ENCODE data around the gene CDH24. TPM values are rescaled to one million over a fixed set of nuclear protein-coding genes. Genes with fewer than 3 reads are reported as not detected.
A peak's percentile ranks its signal among the peaks of the same experiment; 100 is the strongest.

CDH24 gene
- total and polyA plus RNA-seq, 2 of the 13 experiments (the other 11 are each of a cell fraction or from before 2014, with no cell fraction given) = 0.69 to 0.99 TPM

DNA sequence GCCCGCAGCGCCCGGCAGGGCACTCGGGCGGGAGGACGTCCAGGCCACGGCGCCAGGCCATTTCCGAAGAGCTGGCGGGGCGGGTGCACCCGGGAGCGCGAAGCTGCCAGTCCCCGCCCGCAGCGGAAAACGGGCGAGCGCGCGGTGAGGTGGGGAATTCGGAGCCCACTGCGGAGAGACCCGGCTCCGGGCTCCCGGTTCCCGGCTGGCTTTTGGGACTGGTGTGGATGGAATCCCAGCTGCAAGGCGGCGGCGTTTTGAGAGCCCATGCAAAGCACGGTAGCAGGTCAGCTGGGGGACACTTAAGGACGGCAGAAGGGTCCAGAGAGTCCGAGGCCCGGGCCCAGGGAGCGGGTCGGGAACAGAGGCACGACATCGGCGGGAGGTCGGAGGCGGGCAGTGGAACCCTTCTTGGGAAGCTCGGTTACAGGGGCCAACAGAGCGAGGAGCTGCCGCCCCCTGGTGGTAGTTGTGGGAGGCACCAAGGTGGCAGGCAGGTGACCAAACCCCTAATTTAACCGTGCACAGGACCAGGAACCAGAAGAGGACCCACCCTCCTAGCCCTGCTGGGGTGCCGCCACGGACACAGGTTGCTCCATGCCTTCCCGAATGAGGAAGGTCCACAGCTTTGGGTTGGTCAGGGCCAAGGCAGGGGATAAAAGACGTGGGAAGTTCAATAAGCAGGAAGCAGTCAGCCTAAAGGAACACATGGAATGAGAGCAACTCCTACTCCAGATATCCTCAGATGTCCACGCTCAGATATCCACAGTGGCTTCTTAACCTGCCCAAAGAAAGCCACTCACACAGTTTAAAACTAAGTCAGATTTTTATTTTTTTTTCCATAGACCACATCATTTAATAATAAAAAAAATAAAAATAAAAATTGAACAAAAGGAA, 685 bp upstream of the CDH24 start (continued):
- no peak for TF ChIP-seq ZUFSP (CRISPR knock-in tag; IDR thresholded peaks at IDR 0.05; ENCODE audit: borderline replicate concordance)
- peak; percentile 45; the same call in 1 of the 2 replicates for TF ChIP-seq BRF2 (CRISPR knock-in tag; IDR thresholded peaks at IDR 0.05)
- no peak for TF ChIP-seq SRSF9 (IDR thresholded peaks at IDR 0.05; ENCODE audit: borderline replicate concordance, insufficient read depth, low read depth, low read length, poor library complexity, severe bottlenecking)
- TF ChIP-seq, protein P1, sequence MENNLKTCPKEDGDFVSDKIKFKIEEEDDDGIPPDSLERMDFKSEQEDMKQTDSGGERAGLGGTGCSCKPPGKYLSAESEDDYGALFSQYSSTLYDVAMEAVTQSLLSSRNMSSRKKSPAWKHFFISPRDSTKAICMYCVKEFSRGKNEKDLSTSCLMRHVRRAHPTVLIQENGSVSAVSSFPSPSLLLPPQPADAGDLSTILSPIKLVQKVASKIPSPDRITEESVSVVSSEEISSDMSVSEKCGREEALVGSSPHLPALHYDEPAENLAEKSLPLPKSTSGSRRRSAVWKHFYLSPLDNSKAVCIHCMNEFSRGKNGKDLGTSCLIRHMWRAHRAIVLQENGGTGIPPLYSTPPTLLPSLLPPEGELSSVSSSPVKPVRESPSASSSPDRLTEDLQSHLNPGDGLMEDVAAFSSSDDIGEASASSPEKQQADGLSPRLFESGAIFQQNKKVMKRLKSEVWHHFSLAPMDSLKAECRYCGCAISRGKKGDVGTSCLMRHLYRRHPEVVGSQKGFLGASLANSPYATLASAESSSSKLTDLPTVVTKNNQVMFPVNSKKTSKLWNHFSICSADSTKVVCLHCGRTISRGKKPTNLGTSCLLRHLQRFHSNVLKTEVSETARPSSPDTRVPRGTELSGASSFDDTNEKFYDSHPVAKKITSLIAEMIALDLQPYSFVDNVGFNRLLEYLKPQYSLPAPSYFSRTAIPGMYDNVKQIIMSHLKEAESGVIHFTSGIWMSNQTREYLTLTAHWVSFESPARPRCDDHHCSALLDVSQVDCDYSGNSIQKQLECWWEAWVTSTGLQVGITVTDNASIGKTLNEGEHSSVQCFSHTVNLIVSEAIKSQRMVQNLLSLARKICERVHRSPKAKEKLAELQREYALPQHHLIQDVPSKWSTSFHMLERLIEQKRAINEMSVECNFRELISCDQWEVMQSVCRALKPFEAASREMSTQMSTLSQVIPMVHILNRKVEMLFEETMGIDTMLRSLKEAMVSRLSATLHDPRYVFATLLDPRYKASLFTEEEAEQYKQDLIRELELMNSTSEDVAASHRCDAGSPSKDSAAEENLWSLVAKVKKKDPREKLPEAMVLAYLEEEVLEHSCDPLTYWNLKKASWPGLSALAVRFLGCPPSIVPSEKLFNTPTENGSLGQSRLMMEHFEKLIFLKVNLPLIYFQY (CRISPR knock-in tag; IDR thresholded peaks at IDR 0.05; ENCODE audit: borderline replicate concordance) = peak; percentile 91
- peak; percentile 96 for TF ChIP-seq ZNF619 (CRISPR knock-in tag; IDR thresholded peaks at IDR 0.05)
- peak; percentile 83 for TF ChIP-seq ZNF205 (CRISPR knock-in tag; IDR thresholded peaks at IDR 0.05)
- peak; percentile 99 for TF ChIP-seq ZNF550 (CRISPR knock-in tag; IDR thresholded peaks at IDR 0.05; ENCODE audit: borderline replicate concordance)
- TF ChIP-seq ZSCAN31 (CRISPR knock-in tag; IDR thresholded peaks at IDR 0.05; ENCODE audit: low read depth) = peak; percentile 90
- peak; percentile 77; the same call in 1 of the 2 replicates for TF ChIP-seq SNAI1 (CRISPR knock-in tag; IDR thresholded peaks at IDR 0.05; ENCODE audit: borderline replicate concordance)
- TF ChIP-seq BORCS8-MEF2B (CRISPR knock-in tag; IDR thresholded peaks at IDR 0.05) = peak; percentile 87
- no peak; the same call in 1 of the 2 replicates for TF ChIP-seq KLF13 (CRISPR knock-in tag; IDR thresholded peaks at IDR 0.05)
- no peak for TF ChIP-seq IRF1 (CRISPR knock-in tag; IDR thresholded peaks at IDR 0.05; ENCODE audit: low read depth)
- peak; percentile 100 for TF ChIP-seq CTCF (CRISPR knock-in tag; IDR thresholded peaks at IDR 0.05)
- TF ChIP-seq ZNF644 (CRISPR knock-in tag; IDR thresholded peaks at IDR 0.05; ENCODE audit: low read depth) = 0 out of 2 replicates have a peak, but pooled peaks have one; percentile 9
- peak; percentile 32; the same call in 1 of the 2 replicates for TF ChIP-seq KDM5A (IDR thresholded peaks at IDR 0.05; ENCODE audit: borderline replicate concordance, low read length)
- 0 out of 2 replicates have a peak, but pooled peaks have one; percentile 50 for TF ChIP-seq ZIK1 (CRISPR knock-in tag; IDR thresholded peaks at IDR 0.05; ENCODE audit: borderline replicate concordance, low read depth)
- TF ChIP-seq MED13 (CRISPR knock-in tag; IDR thresholded peaks at IDR 0.05) = peak; percentile 65; the same call in 1 of the 2 replicates
- no peak for TF ChIP-seq TCF7 (IDR thresholded peaks at IDR 0.05; ENCODE audit: low read depth)
